ENCODE results near the gene EMD.

EMD gene

GRCh38 chrX:154426916-154427770, 48.0 kb downstream of the EMD start:
- no peaks in the 10 kb centered on the region for H3K36me3 ChIP-seq (ENCODE audit: insufficient read depth, low read length)
- peaks cover 8% of the 10 kb centered on the region for H3K4me1 ChIP-seq (ENCODE audit: insufficient read depth, low read length)
- no peaks in the 10 kb centered on the region; the same call in 1 of the 2 replicates for H3K9me3 ChIP-seq (ENCODE audit: control insufficient read depth, insufficient read depth, low read length)
- no peak overlapping the region; the same call in 1 of the 2 replicates for H3K9ac ChIP-seq (ENCODE audit: low read depth, low read length)

GRCh38 chrX:154428176-154429171, 49.4 kb downstream of the EMD start, which contains the start of gene ATP6AP1:
ATP6AP1 (plus strand) TSS chrX:154428677; CDS start chrX:154428693, 16 bp downstream.
- peaks cover 8% of the 10 kb centered on the region for H3K4me1 ChIP-seq (ENCODE audit: insufficient read depth, low read length)
- H3K9ac ChIP-seq (ENCODE audit: low read depth, low read length): peak within 1 kb of the TSS; percentile 54; the same call in 1 of the 2 replicates
- no peaks in the 10 kb centered on the region for H3K36me3 ChIP-seq (ENCODE audit: insufficient read depth, low read length)
- no peaks in the 10 kb centered on the region; the same call in 1 of the 2 replicates for H3K9me3 ChIP-seq (ENCODE audit: control insufficient read depth, insufficient read depth, low read length)

GRCh38 chrX:154429711-154430110, 50.6 kb downstream of the EMD start:
- Histone ChIP-seq H3K9me3 (ENCODE audit: control insufficient read depth, insufficient read depth, low read length) (no peaks in the 10 kb centered on the region; the same call in 1 of the 2 replicates), H3K36me3 (ENCODE audit: insufficient read depth, low read length) (no peaks in the 10 kb centered on the region), H3K9ac (ENCODE audit: low read depth, low read length) (no peak overlapping the region), H3K4me1 (ENCODE audit: insufficient read depth, low read length) (peaks cover 8% of the 10 kb centered on the region)

GRCh38 chrX:154430479-154430878, 51.4 kb downstream of the EMD start:
- H3K9me3 ChIP-seq (ENCODE audit: control insufficient read depth, insufficient read depth, low read length): no peaks in the 10 kb centered on the region; the same call in 1 of the 2 replicates
- no peak overlapping the region for H3K9ac ChIP-seq (ENCODE audit: low read depth, low read length)
- H3K4me1 ChIP-seq (ENCODE audit: insufficient read depth, low read length): peaks cover 8% of the 10 kb centered on the region
- H3K36me3 ChIP-seq (ENCODE audit: insufficient read depth, low read length): no peaks in the 10 kb centered on the region

GRCh38 chrX:154430916-154431315, 51.8 kb downstream of the EMD start:
- no peak overlapping the region for H3K9ac ChIP-seq (ENCODE audit: low read depth, low read length)

More at GRCh38 chrX:154430916-154431315, 51.8 kb downstream of the EMD start:
- Histone ChIP-seq H3K4me1 (ENCODE audit: insufficient read depth, low read length) (peaks cover 8% of the 10 kb centered on the region), H3K36me3 (ENCODE audit: insufficient read depth, low read length) (no peaks in the 10 kb centered on the region), H3K9me3 (ENCODE audit: control insufficient read depth, insufficient read depth, low read length) (no peaks in the 10 kb centered on the region; the same call in 1 of the 2 replicates)

All from ES-I3 (cell line).